ENCODE data around the gene FAM234A.

Gene FAM234A

GRCh38 chr16:297832-298231 lies 63.2 kb downstream of the FAM234A start:
- Histone ChIP-seq H3K9me3 (no peaks in the 10 kb centered on the region), H3K27me3 (no peaks in the 10 kb centered on the region), H3K4me3 (ENCODE audit: low read depth in 1 of 2, low read length in 1 of 2) (no peak overlapping the region)

GRCh38 chr16:301235-301634 lies 66.6 kb downstream of the FAM234A start:
- peaks cover 90% of the 10 kb centered on the region for H3K36me3 ChIP-seq
- H3K4me1 ChIP-seq (ENCODE audit: control insufficient read depth in 1 of 2, insufficient read depth in 1 of 2, low read depth in 1 of 2, low read length in 1 of 2), result no peaks in the 10 kb centered on the region
- H3K27ac ChIP-seq, result no peak overlapping the region
- no peaks in the 10 kb centered on the region for H3K27me3 ChIP-seq
- no peaks in the 10 kb centered on the region for H3K9me3 ChIP-seq
- no peak for TF ChIP-seq CTCF (IDR thresholded peaks at IDR 0.05)
- no peak overlapping the region for H3K4me3 ChIP-seq (ENCODE audit: low read depth in 1 of 2, low read length in 1 of 2)

More at GRCh38 chr16:297832-298231, 63.2 kb downstream of the FAM234A start:
- Histone ChIP-seq H3K27ac (no peak overlapping the region), H3K4me1 (ENCODE audit: control insufficient read depth in 1 of 2, insufficient read depth in 1 of 2, low read depth in 1 of 2, low read length in 1 of 2) (no peaks in the 10 kb centered on the region), H3K36me3 (peaks cover 85% of the 10 kb centered on the region)
- no peak for TF ChIP-seq CTCF (IDR thresholded peaks at IDR 0.05)

- Histone ChIP-seq H3K27ac (no peak overlapping the region), H3K27me3 (no peaks in the 10 kb centered on the region), H3K4me1 (ENCODE audit: control insufficient read depth in 1 of 2, insufficient read depth in 1 of 2, low read depth in 1 of 2, low read length in 1 of 2) (no peaks in the 10 kb centered on the region), H3K4me3 (ENCODE audit: low read depth in 1 of 2, low read length in 1 of 2) (no peak overlapping the region), H3K36me3 (peaks cover 90% of the 10 kb centered on the region), H3K9me3 (no peaks in the 10 kb centered on the region)
- no peak for TF ChIP-seq CTCF (IDR thresholded peaks at IDR 0.05)
Observed at GRCh38 chr16:301950-302349, 67.3 kb downstream of the FAM234A start.

GRCh38 chr16:303760-304505 lies 69.3 kb downstream of the FAM234A start:
- Histone ChIP-seq H3K27ac (peak overlapping the region; percentile 18), H3K36me3 (peaks cover 90% of the 10 kb centered on the region), H3K4me3 (ENCODE audit: low read depth in 1 of 2, low read length in 1 of 2) (no peak overlapping the region), H3K4me1 (ENCODE audit: control insufficient read depth in 1 of 2, insufficient read depth in 1 of 2, low read depth in 1 of 2, low read length in 1 of 2) (no peaks in the 10 kb centered on the region), H3K27me3 (no peaks in the 10 kb centered on the region), H3K9me3 (no peaks in the 10 kb centered on the region)
- TF ChIP-seq CTCF (IDR thresholded peaks at IDR 0.05), result no peak

- TF ChIP-seq CTCF (IDR thresholded peaks at IDR 0.05), result no peak
- Histone ChIP-seq H3K27ac (no peak overlapping the region), H3K4me1 (ENCODE audit: control insufficient read depth in 1 of 2, insufficient read depth in 1 of 2, low read depth in 1 of 2, low read length in 1 of 2) (no peaks in the 10 kb centered on the region), H3K36me3 (peaks cover 87% of the 10 kb centered on the region), H3K9me3 (no peaks in the 10 kb centered on the region), H3K27me3 (no peaks in the 10 kb centered on the region), H3K4me3 (ENCODE audit: low read depth in 1 of 2, low read length in 1 of 2) (no peak overlapping the region)
Observed at GRCh38 chr16:305916-306626, 71.5 kb downstream of the FAM234A start.
